NOMO-1 (cell line): ENCODE measurements around the gene GNB4.
A peak's percentile ranks its signal among the peaks of the same experiment; 100 is the strongest.

Experiments
- DNase-seq, 2 experiments: peaks; one replicate each; lab custom pipeline; 2025; ENCODE audit not compliant: unreplicated experiment in 2 of 2; lab: John Stamatoyannopoulos, UW

Gene GNB4

DNA sequence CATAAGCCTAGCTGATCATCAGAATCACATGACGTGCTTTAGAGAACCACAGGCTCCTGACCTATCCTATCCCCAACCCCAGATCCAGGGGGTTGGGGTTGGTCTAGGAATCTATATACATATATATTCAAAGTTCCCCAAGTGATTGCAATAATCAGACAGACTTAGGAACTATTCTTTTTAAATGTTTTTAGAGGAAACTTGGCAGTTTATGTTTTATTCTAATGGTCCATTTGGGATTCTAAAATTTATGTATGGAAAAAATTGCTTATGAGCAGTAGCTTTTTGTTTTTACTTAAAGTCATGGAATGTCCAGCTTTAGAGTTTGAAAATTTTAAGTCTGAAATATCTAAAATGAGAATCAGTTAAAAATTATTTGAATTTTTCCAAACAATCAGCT, 81.6 kb downstream of the GNB4 start:
- DNase-seq = no peak

DNA sequence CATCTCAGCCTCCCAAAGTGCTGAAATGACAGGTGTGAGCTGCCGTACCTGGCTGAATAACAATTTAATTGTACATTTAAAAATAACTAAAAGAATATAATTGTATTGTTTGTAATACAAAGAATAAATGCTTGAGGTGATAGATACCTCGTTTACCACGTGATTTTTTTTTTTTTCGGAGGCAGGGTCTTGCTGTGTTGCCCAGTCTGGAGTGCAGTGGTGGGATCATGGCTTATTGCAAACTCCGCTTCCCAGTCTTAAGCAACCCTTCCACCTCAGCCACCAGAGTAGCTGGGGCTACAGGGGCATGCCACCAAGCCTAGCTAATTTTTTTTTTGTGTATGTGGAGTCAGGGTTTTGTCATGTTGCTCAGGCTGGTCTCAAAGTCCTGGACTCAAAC, 87.9 kb downstream of the GNB4 start:
- DNase-seq = no peak

DNA sequence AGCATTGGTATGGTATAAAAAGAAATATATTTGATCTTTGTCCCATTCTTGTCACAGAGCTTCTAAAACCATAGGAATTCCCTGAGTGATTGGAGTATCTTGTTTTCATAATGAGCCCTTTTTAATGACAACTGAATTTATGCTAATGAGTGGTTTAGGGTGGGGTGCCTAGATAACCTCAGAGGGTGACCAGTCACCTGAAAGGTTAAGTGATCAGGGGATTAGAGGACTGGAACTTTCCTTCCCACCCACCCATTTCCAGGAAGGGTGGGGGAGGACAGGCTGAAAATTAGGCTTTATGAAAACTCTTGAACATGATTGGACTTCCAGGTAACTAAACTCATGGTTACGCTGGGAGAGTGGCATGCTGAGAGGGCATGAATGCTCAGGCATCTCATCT, 95.3 kb downstream of the GNB4 start:
- DNase-seq = no peak

DNA sequence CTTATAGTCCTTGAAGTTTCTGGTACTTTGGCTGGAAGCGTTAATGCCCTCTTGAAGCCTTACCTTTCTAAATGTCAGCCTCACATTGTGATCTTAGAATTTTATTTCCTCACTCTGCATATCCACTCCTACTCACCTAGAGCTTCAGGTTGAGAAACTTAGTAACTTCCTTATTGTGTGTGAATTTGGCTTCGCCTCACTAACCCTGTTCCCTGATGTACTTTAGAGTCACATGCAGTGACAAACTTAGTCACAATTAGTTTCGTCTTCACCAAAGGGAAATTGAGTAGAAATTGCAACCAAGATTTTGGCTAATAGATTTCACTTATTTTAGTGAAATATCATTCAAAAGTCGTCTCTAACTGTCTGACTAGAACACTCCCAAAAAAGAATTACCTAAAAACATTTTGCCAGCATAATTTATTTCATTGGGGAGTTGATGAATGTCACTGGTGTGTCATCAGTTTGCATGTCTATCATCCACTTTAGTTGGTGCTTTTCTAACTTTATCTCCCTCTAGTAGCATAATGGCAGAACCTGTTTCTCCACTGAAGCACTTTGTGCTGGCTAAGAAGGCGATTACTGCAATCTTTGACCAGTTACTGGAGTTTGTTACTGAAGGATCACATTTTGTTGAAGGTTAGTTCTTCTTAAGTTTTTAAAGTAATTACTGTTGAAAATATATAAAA, 102.8 kb downstream of the GNB4 start:
- DNase-seq = peak; percentile 78

DNA sequence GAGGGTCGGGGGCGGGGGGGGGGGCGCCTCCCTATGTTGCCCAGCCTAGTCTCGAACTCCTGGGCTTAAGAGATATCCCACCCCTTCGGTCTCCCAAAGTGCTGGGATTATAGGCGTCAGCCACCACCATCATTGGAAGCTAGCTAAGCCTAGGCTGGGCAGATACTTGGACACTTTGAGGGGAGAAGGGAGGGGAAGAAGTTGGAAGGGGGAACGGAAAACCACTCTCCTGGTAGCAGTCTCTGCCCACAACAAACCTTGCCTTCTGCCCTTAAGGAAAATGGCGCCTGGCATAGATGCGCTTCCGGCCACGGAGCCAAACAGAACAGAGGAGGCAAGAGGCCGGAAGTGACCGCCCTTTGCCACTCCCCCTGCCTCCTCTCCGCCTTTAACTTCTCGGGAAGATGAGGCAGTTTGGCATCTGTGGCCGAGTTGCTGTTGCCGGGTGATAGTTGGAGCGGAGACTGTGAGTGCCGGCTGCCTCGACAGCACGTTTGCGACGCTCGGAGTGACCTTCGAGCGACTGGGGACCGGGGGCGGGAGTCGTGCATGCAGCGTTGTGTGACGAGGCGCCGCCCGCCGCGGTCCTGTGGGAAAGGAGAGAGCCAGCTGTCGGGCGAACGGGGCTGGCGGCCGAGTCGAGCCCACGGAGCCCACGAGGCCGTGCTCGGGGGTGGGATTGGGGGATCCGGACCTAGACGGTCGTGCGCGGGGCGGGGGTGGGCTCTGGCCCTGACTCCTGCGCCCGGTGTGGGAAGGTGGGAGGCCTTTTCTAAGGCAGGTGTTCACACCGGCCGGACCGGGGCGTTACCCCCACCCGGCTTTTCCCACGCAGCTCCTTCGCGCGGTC, 103.7 kb downstream of the GNB4 start, which contains the start of gene MFN1:
MFN1 (plus strand) TSS at position 365 of the 850 bp plus-strand sequence. CDS start 1,143 bp downstream, outside the sequence.
- DNase-seq = peak; percentile 98 to 99
